GM12872 (cell line): ENCODE results near the gene RAB31.

Experiments
- CTCF ChIP-seq: IDR thresholded peaks from 3 replicates; pipeline ENCODE4 v1.5.1; 2011; ENCODE audit warnings: low read depth, mild to moderate bottlenecking, low read length, moderate library complexity; ENCODE audit not compliant: insufficient read depth

The RAB31 gene

DNA sequence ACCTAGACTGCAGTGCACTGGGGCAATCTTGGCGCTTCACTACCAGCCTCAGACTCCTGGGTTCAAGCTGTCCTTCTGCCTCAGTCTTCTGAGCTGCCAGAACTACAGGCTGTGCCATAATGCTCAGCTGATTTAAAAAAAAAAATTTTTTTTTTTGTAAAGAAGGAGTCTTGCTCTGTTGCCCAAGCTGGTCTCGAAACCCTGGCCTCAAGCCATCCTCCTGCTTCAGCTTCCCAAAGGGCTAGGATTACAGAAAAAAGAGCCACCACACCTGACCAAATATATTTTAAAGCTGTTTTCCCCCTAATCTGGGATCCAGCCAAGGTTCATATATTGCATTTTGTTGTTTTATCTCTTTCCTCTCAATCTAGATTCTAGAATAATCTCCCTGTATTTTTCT is 82.2 kb downstream of the RAB31 start:
- no peak for TF ChIP-seq CTCF

- TF ChIP-seq CTCF, result no peak
Measured at GRCh38 chr18:9791991-9792390, 83.9 kb downstream of the RAB31 start.

- peak; percentile 81 for TF ChIP-seq CTCF
Measured at GRCh38 chr18:9792565-9793245, 84.6 kb downstream of the RAB31 start.

- no peak for TF ChIP-seq CTCF
Measured at GRCh38 chr18:9796011-9796410, 87.9 kb downstream of the RAB31 start.

GRCh38 chr18:9796935-9797549 is 88.9 kb downstream of the RAB31 start:
- no peak for TF ChIP-seq CTCF

DNA sequence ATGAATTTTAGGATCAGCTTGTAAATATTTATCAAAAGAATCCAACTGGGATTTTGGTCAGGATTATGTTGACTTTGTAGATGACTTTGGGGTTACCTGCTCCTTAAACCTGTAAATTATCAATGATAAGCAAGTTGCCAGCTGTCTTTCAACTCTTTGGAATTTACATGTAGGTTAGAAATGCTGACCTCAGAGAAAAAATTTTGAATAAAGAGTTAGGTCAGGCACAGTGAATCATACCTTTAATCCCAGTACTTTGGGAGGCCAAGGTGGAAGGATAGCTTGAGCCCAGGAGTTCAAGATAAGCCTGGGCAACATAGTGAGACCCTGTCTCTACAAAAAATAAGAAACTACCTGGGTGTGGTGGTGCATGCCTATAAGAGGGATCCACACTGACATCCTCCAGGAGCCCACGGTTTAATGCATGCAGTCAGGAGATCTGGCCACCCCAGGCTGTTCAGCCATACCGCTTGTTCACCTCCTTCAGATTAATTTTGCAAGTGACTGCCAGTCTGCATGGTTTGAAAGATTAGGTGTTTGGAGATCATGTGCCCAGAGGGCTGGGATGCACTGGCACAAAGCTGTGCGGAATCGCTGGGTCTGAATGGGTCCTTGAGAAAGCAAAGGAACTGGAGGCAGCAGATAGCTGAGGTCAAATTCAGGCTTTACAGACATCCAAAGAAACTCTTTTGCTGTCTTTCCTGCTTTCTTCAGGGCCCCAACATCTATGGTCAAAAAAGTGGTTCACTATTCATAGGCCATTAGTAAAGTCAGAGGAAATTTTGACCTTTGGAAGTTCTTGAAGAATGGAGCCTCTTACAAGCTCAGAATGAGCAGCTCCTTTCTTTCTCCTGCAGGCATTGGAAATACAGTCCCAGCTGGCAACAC is 94.3 kb downstream of the RAB31 start:
- TF ChIP-seq CTCF, result no peak

GRCh38 chr18:9803063-9803697 is 95.1 kb downstream of the RAB31 start:
- TF ChIP-seq CTCF, result no peak
